C4-2B (cell line): Measurements from ENCODE around the gene HLA-DRB1.
"Not testable (repeated sequence)": the region's sequence is repeated elsewhere in the genome, so short reads cannot be mapped to it uniquely, and the experiment has no call there.

Experiments
- CTCF ChIP-seq: fragments of 450-650 bp; conservative IDR thresholded peaks from 2 replicates; pipeline ENCODE4 v1.5.1; 2017; ENCODE audit warnings: mild to moderate bottlenecking
- ZFX ChIP-seq: fragments of 450-650 bp; IDR thresholded peaks from 2 replicates; pipeline ENCODE4 v1.6.1; 2017

DNA sequence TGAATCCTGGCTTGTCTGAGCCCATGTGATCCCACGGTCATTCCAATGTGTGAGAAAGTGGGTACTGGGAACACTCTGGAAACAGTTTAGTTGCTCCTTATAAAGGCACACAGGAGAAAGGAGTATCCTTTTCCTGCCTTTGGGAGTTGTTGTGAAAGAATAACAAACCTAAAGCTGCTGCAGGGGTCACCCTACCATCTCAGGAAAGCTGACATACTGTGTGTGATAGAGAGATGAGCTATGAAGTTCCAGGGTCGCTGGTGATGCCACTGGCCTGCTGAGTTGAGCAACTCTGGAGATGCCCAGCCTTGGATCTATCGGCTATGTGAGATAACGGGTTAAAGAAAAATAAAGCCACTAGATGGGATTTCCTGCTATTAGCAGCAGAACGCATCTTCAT lies 12.2 kb downstream of the HLA-DRB1 start:
- not testable (repeated sequence) for TF ChIP-seq CTCF, ZFX
